Cardiac muscle cell (in vitro differentiated cells and primary cell): ENCODE data around the gene OXCT1. TPM values are rescaled to one million over a fixed set of nuclear protein-coding genes. Genes with fewer than 3 reads are reported as not detected.

ENCODE experiments used
- DNase-seq, 2 donors: peaks; one replicate each; pipeline versions ENCODE4 v3.0.0 to v3.0.0-alpha.2; 2010 to 2017; ENCODE audit warnings: low read depth in 1 of 2, low spot score in 1 of 2
- H3K27ac ChIP-seq: fragments of 200-600 bp; sonication (generic); 2 replicates; pipeline ENCODE4 v1.5.1; 2016
- H3K27me3 ChIP-seq: fragments of 200-600 bp; sonication (generic); 2 replicates; pipeline ENCODE4 v1.6.0; 2016; ENCODE audit warnings: control low read depth
- H3K36me3 ChIP-seq: fragments of 200-600 bp; sonication (generic); 2 replicates; pipeline ENCODE4 v1.5.1; 2016; ENCODE audit warnings: control low read depth
- H3K4me1 ChIP-seq: fragments of 200-600 bp; sonication (generic); 2 replicates; pipeline ENCODE4 v1.8.1; 2017; ENCODE audit warnings: low read depth, mild to moderate bottlenecking, mixed run types
- H3K4me3 ChIP-seq: fragments of 200-600 bp; sonication (generic); 2 replicates; pipeline ENCODE4 v1.5.1; 2016; ENCODE audit warnings: mild to moderate bottlenecking
- H3K9me3 ChIP-seq: fragments of 200-600 bp; sonication (generic); 2 replicates; pipeline ENCODE4 v1.5.1; 2017; ENCODE audit warnings: low read depth, mild to moderate bottlenecking, control low read depth
- CTCF ChIP-seq: IDR thresholded peaks from 2 replicates; pipeline ENCODE4 v1.5.1; 2012; ENCODE audit warnings: low read depth, mild to moderate bottlenecking, low read length
- polyA plus RNA-seq: library from polyadenylated mRNA; unstranded; fragments of >200 nt; fragmentation: Nextera tagmentation; extraction: Ambion mirVana; gene quantifications from 2 replicates; pipeline ENCODE4 v1.2.1, GENCODE V29; 2016
- total RNA-seq: library from RNA; depleted of rRNA; stranded (reverse); fragments of >200 nt; gene quantifications from 2 replicates; pipeline ENCODE4 v1.2.3, GENCODE V29; 2016

OXCT1 gene
- total and polyA plus RNA-seq, 2 experiments from 2014 or later, result 54.8 to 55.8 TPM

GRCh38 chr5:41885286-41885685, 15.1 kb upstream of the OXCT1 start:
- TF ChIP-seq CTCF, result no peak
- Histone ChIP-seq H3K27ac (no peak overlapping the region), H3K9me3 (no peaks in the 10 kb centered on the region), H3K36me3 (no peaks in the 10 kb centered on the region), H3K4me1 (no peaks in the 10 kb centered on the region), H3K27me3 (no peaks in the 10 kb centered on the region), H3K4me3 (no peak overlapping the region)
- DNase-seq, result no peak

- no peak overlapping the region for H3K27ac ChIP-seq
- H3K4me1 ChIP-seq, result no peaks in the 10 kb centered on the region
- no peaks in the 10 kb centered on the region for H3K27me3 ChIP-seq
- no peaks in the 10 kb centered on the region for H3K36me3 ChIP-seq
- H3K9me3 ChIP-seq, result no peaks in the 10 kb centered on the region
- DNase-seq, result no peak
- TF ChIP-seq CTCF, result no peak
- no peak overlapping the region for H3K4me3 ChIP-seq
These were observed 13.7 kb upstream of the OXCT1 start for GRCh38 chr5:41883936-41884335.

- H3K4me1 ChIP-seq, result no peaks in the 10 kb centered on the region
- H3K4me3 ChIP-seq, result no peak overlapping the region
- no peak for DNase-seq
- no peak for TF ChIP-seq CTCF
- H3K36me3 ChIP-seq, result no peaks in the 10 kb centered on the region
- H3K27me3 ChIP-seq, result no peaks in the 10 kb centered on the region
- no peak overlapping the region for H3K27ac ChIP-seq
- H3K9me3 ChIP-seq, result no peaks in the 10 kb centered on the region
These were observed 13.0 kb upstream of the OXCT1 start for GRCh38 chr5:41883243-41883642.

GRCh38 chr5:41882765-41883164, 12.5 kb upstream of the OXCT1 start:
- Histone ChIP-seq H3K36me3 (no peaks in the 10 kb centered on the region), H3K9me3 (no peaks in the 10 kb centered on the region), H3K27me3 (no peaks in the 10 kb centered on the region), H3K27ac (no peak overlapping the region), H3K4me3 (no peak overlapping the region), H3K4me1 (no peaks in the 10 kb centered on the region)
- no peak for DNase-seq
- TF ChIP-seq CTCF, result no peak

- no peak for DNase-seq
- Histone ChIP-seq H3K27me3 (no peaks in the 10 kb centered on the region), H3K4me1 (no peaks in the 10 kb centered on the region), H3K4me3 (no peak overlapping the region), H3K27ac (no peak overlapping the region), H3K9me3 (no peaks in the 10 kb centered on the region), H3K36me3 (no peaks in the 10 kb centered on the region)
- no peak for TF ChIP-seq CTCF
These were observed 8.6 kb upstream of the OXCT1 start for GRCh38 chr5:41878643-41879478.
